DND-41 (cell line): Measurements from ENCODE around the gene SSH3.

Experiments
- CTCF ChIP-seq: IDR thresholded peaks from 2 replicates; pipeline ENCODE4 v1.5.1; 2012; ENCODE audit warnings: borderline replicate concordance, low read length, moderate library complexity, mild to moderate bottlenecking; ENCODE audit not compliant: poor library complexity, severe bottlenecking; ENCODE audit errors: extremely low read depth
- EZH2 ChIP-seq: IDR thresholded peaks from 3 replicates; pipeline ENCODE4 v1.6.1; 2012; ENCODE audit warnings: borderline replicate concordance, low read depth, mild to moderate bottlenecking, moderate library complexity, low read length, inconsistent platforms; ENCODE audit not compliant: severe bottlenecking

GRCh38 chr11:67264260-67264659 lies 39.1 kb upstream of the SSH3 start:
- TF ChIP-seq CTCF (no peak), EZH2 (no peak)
